ENCODE measurements around the gene CAPZB. TPM values are rescaled to one million over a fixed set of nuclear protein-coding genes. Genes with fewer than 3 reads are reported as not detected.
"Not testable (repeated sequence)": the region's sequence is repeated elsewhere in the genome, so short reads cannot be mapped to it uniquely, and the experiment has no call there.

The CAPZB gene
- total and polyA plus RNA-seq, 2 experiments from 2014 or later = 86.2 to 278 TPM

DNA sequence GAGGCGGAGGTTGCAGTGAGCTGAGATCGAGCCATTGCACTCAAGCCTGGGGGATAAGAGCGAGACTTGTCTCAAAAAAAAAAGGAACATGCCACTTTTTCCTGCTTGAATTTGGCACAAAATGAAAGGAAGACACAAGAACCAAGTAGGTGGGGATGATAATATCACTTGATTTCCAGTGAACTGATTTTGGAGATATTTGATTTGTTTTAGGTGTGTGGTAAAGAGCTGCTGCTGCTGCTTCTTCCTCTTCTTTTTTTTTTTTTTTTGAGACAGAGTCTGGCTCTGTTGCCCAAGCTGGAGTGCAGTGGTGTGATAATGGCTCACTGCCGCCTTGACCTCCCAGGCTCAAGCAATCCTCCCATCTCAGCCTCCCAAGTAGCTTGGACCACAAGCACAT is 29.9 kb upstream of the CAPZB start:
- H3K27ac ChIP-seq = no peak overlapping the region
- TF ChIP-seq, protein P1, sequence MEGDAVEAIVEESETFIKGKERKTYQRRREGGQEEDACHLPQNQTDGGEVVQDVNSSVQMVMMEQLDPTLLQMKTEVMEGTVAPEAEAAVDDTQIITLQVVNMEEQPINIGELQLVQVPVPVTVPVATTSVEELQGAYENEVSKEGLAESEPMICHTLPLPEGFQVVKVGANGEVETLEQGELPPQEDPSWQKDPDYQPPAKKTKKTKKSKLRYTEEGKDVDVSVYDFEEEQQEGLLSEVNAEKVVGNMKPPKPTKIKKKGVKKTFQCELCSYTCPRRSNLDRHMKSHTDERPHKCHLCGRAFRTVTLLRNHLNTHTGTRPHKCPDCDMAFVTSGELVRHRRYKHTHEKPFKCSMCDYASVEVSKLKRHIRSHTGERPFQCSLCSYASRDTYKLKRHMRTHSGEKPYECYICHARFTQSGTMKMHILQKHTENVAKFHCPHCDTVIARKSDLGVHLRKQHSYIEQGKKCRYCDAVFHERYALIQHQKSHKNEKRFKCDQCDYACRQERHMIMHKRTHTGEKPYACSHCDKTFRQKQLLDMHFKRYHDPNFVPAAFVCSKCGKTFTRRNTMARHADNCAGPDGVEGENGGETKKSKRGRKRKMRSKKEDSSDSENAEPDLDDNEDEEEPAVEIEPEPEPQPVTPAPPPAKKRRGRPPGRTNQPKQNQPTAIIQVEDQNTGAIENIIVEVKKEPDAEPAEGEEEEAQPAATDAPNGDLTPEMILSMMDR (IDR thresholded peaks at IDR 0.05; ENCODE audit: low read depth, low read length) = no peak
- no peaks in the 10 kb centered on the region for H3K36me3 ChIP-seq
- H3K9me3 ChIP-seq (ENCODE audit: low read depth) = no peaks in the 10 kb centered on the region
- no peak overlapping the region for H3K4me3 ChIP-seq
- H3K4me1 ChIP-seq (ENCODE audit: low read depth) = no peaks in the 10 kb centered on the region
- H3K27me3 ChIP-seq = no peaks in the 10 kb centered on the region
- DNase-seq (ENCODE audit: low read depth in 1 of 2, low spot score in 1 of 2) = no peak

DNA sequence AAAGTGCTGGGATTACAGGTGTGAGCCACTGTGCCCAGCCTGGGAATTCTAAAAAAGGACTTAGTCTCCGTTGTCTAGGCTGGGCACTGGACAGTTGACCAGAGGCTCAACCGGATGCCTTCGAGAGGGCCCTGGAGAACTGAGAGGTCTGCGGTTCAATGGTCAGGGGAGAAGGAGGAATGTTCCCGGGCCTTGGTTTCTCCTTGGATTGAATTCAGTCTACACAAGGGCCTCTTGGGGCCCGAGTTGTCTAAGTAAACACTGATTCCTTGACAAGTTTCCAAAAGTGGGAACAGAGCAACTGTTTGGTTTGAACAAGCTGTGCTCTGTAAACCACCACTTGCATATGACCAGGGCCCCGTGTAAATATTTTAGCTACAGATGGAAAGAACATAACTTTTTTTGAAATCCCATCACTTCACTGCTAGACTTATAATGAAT is 29.1 kb upstream of the CAPZB start:
- Histone ChIP-seq H3K4me1 (ENCODE audit: low read depth) (no peaks in the 10 kb centered on the region), H3K4me3 (no peak overlapping the region), H3K36me3 (no peaks in the 10 kb centered on the region), H3K9me3 (ENCODE audit: low read depth) (no peaks in the 10 kb centered on the region), H3K27me3 (no peaks in the 10 kb centered on the region), H3K27ac (no peak overlapping the region)
- DNase-seq (ENCODE audit: low read depth in 1 of 2, low spot score in 1 of 2) = peak in 1 of 2 donors; percentile 91
- TF ChIP-seq, protein P1 (IDR thresholded peaks at IDR 0.05; ENCODE audit: low read depth, low read length) = no peak

DNA sequence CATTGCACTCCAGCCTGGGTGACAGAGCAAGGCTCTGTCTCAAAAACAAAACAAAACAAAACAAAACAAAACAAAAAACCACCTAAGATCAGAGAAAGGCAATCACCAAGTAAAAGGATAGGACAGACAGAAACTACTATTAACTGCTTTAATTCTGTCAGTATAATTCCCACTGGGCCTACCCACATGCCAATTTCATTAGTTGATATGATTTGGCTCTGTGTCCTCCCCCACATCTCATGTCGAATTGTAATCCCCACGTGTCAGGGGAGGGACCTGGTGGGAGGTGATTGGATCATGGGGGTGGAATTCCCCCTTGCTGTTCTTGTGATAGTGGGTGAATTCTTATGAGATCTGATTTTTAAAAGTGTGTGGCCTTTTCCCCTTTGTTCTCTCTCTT is 27.2 kb upstream of the CAPZB start:
- Histone ChIP-seq H3K36me3 (no peaks in the 10 kb centered on the region), H3K4me3 (no peak overlapping the region), H3K4me1 (ENCODE audit: low read depth) (no peaks in the 10 kb centered on the region), H3K27ac (no peak overlapping the region), H3K27me3 (no peaks in the 10 kb centered on the region), H3K9me3 (ENCODE audit: low read depth) (no peaks in the 10 kb centered on the region)
- peak in 1 of 2 donors; percentile 63 for DNase-seq (ENCODE audit: low read depth in 1 of 2, low spot score in 1 of 2)
- TF ChIP-seq, protein P1 (IDR thresholded peaks at IDR 0.05; ENCODE audit: low read depth, low read length) = no peak

DNA sequence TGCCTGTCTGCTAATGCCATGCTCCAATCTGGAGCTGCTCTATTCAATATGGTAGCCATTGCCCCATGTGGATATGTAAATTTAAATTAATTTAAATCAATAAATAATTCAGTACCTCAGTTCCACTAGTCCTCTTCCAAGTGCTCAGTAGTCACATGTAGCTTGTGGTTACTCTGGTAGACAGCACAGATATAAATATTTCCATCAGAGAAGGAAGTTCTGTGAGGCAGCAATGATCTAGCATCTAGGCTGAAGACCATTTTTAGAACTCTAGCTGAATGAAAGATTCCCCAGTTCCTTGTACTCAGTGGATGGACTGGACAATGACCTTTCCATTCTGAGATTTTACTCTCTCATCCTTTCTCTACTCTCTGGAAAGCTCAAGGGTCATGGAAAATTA is 25.8 kb upstream of the CAPZB start:
- TF ChIP-seq, protein P1 (IDR thresholded peaks at IDR 0.05; ENCODE audit: low read depth, low read length) = no peak
- H3K27me3 ChIP-seq = no peaks in the 10 kb centered on the region
- H3K4me1 ChIP-seq (ENCODE audit: low read depth) = no peaks in the 10 kb centered on the region
- no peaks in the 10 kb centered on the region for H3K9me3 ChIP-seq (ENCODE audit: low read depth)
- no peak overlapping the region for H3K4me3 ChIP-seq
- H3K27ac ChIP-seq = no peak overlapping the region
- DNase-seq (ENCODE audit: low read depth in 1 of 2, low spot score in 1 of 2) = no peak
- H3K36me3 ChIP-seq = no peaks in the 10 kb centered on the region

DNA sequence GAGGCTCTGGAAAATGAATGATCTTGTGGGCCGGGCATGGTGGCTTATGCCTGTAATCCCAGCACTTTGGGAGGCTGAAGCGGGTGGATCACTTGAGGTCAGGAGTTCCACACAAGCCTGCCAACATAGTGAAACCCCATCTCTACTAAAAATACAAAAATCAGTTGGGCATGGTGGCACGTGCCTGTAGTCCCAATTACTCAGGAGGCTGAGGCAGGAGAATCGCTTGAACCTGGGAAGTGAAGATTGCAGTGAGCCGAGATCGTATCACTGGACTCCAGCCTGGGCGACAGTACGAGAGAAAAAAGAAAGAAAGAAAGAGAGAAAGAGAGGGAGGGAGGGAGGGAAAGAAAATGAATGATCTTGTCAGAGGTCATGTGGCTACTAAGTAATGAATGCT is 24.3 kb upstream of the CAPZB start:
- DNase-seq (ENCODE audit: low read depth in 1 of 2, low spot score in 1 of 2); H3K27me3 ChIP-seq; H3K4me3 ChIP-seq; H3K36me3 ChIP-seq; H3K27ac ChIP-seq; H3K9me3 ChIP-seq (ENCODE audit: low read depth); H3K4me1 ChIP-seq (ENCODE audit: low read depth): not testable (repeated sequence)

DNA sequence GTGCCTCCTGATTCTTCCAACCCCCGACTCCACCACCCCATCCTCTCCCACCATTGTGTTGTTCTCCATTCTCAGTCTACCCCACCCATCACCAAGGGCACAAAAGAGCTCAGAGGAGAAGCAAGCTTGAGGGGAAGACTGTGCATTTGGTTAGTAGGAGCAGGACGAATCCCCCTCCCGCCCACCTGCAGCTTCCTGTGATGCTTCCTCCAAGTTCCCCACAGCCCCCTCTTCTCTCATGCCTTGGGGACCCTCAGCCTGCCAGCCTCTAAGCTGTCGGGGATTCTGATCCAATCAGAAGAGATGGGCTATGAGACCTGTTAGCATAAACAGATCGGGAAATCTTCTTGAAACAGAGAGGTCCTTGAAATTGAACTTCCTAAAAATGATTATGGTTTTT is 22.2 kb upstream of the CAPZB start:
- no peak for DNase-seq (ENCODE audit: low read depth in 1 of 2, low spot score in 1 of 2)
- no peak overlapping the region for H3K27ac ChIP-seq
- H3K36me3 ChIP-seq = no peaks in the 10 kb centered on the region
- no peak overlapping the region for H3K4me3 ChIP-seq
- no peaks in the 10 kb centered on the region for H3K4me1 ChIP-seq (ENCODE audit: low read depth)
- no peaks in the 10 kb centered on the region for H3K27me3 ChIP-seq
- no peaks in the 10 kb centered on the region for H3K9me3 ChIP-seq (ENCODE audit: low read depth)
- TF ChIP-seq, protein P1 (IDR thresholded peaks at IDR 0.05; ENCODE audit: low read depth, low read length) = no peak
